GM19238 (cell line): Measurements from ENCODE around the gene B3GAT1.

Experiments used
- DNase-seq: peaks from one replicate; pipeline ENCODE4 v3.0.0; 2011; ENCODE audit warnings: low spot score; ENCODE audit not compliant: insufficient read length

The B3GAT1 gene

GRCh38 chr11:134374171-134374570, 37.9 kb downstream of the B3GAT1 start:
- no peak for DNase-seq

GRCh38 chr11:134373591-134374052, 38.4 kb downstream of the B3GAT1 start:
- no peak for DNase-seq

GRCh38 chr11:134372961-134373360, 39.1 kb downstream of the B3GAT1 start:
- no peak for DNase-seq

GRCh38 chr11:134372536-134372935, 39.5 kb downstream of the B3GAT1 start:
- DNase-seq = no peak

- no peak for DNase-seq
Measured at GRCh38 chr11:134371436-134372185, 40.4 kb downstream of the B3GAT1 start.

GRCh38 chr11:134370526-134371435, 41.3 kb downstream of the B3GAT1 start:
- DNase-seq = no peak

GRCh38 chr11:134369656-134370525, 42.2 kb downstream of the B3GAT1 start:
- DNase-seq = no peak

- DNase-seq = no peak
Measured at GRCh38 chr11:134367781-134368180, 44.3 kb downstream of the B3GAT1 start.

- DNase-seq = no peak
Measured at GRCh38 chr11:134366254-134366653, 45.8 kb downstream of the B3GAT1 start.

GRCh38 chr11:134365011-134365925, 46.8 kb downstream of the B3GAT1 start:
- no peak for DNase-seq

- no peak for DNase-seq
Measured at GRCh38 chr11:134364261-134364660, 47.8 kb downstream of the B3GAT1 start.

GRCh38 chr11:134363592-134363991, 48.5 kb downstream of the B3GAT1 start:
- DNase-seq = no peak

GRCh38 chr11:134363161-134363560, 48.9 kb downstream of the B3GAT1 start:
- no peak for DNase-seq

GRCh38 chr11:134362192-134362901, 49.7 kb downstream of the B3GAT1 start:
- no peak for DNase-seq

- DNase-seq = no peak
Measured at GRCh38 chr11:134361661-134362060, 50.4 kb downstream of the B3GAT1 start.

- DNase-seq = peak; percentile 72
Measured at GRCh38 chr11:134360050-134360835, 51.8 kb downstream of the B3GAT1 start.

GRCh38 chr11:134359646-134360045, 52.4 kb downstream of the B3GAT1 start:
- DNase-seq = no peak

- no peak for DNase-seq
Measured at GRCh38 chr11:134358856-134359490, 53.1 kb downstream of the B3GAT1 start.
